Kidney (tissue), 14 donors: ENCODE data around the gene TTLL4. TPM values are rescaled to one million over a fixed set of nuclear protein-coding genes. Genes with fewer than 3 reads are reported as not detected.

Experiments used
- DNase-seq, 5 donors: peaks; one replicate each; pipeline ENCODE4 v3.0.0-alpha.2; 2013 to 2020
- FAIRE-seq: peaks from 2 replicates; lab custom pipeline; 2012; peaks lifted over from hg19 to GRCh38; lab: Jason Lieb, UNC
- H3K27ac ChIP-seq, 2 donors: one replicate each; pipeline ENCODE4 v1.7.0; 2013; ENCODE audit warnings: low read depth in 2 of 2, low read length in 2 of 2, inconsistent platforms in 1 of 2
- H3K27me3 ChIP-seq: one replicate; pipeline ENCODE4 v1.7.1; 2013; ENCODE audit warnings: low read length, inconsistent platforms; ENCODE audit not compliant: control insufficient read depth, insufficient read depth
- H3K36me3 ChIP-seq, 3 donors: one replicate each; pipeline versions ENCODE4 v1.7.0 to v1.7.1; 2013; ENCODE audit warnings: low read length in 3 of 3, control low read depth in 1 of 3, inconsistent platforms in 1 of 3; ENCODE audit not compliant: insufficient read depth in 3 of 3, control insufficient read depth in 2 of 3
- H3K4me1 ChIP-seq, 3 donors: one replicate each; pipeline versions ENCODE4 v1.7.0 to v1.7.1; 2013; ENCODE audit warnings: low read length in 3 of 3, inconsistent platforms in 1 of 3, low read depth in 1 of 3; ENCODE audit not compliant: control insufficient read depth in 2 of 3, insufficient read depth in 2 of 3
- H3K4me3 ChIP-seq, 3 donors: one replicate each; pipeline versions ENCODE4 v1.7.0 to v1.8.1; 2013; ENCODE audit warnings: low read length in 3 of 3, control low read depth in 1 of 3, inconsistent platforms in 1 of 3
- H3K9ac ChIP-seq, 3 donors: one replicate each; pipeline versions ENCODE4 v1.7.0 to v1.7.1; 2013; ENCODE audit warnings: low read length in 3 of 3, control low read depth in 1 of 3, inconsistent platforms in 1 of 3
- H3K9me3 ChIP-seq, 3 donors: one replicate each; pipeline versions ENCODE4 v1.7.0 to v1.7.1; 2013; ENCODE audit warnings: low read length in 3 of 3, control low read depth in 1 of 3, inconsistent platforms in 1 of 3; ENCODE audit not compliant: control insufficient read depth in 2 of 3, insufficient read depth in 1 of 3
- CTCF ChIP-seq: IDR thresholded peaks from 3 replicates; pipeline ENCODE4 v1.5.1; 2012; ENCODE audit warnings: mild to moderate bottlenecking, moderate library complexity, borderline replicate concordance; ENCODE audit not compliant: insufficient read depth; ENCODE audit errors: extremely low read depth
- intact Hi-C: fragments of 100-400 bp; cut with DNase I; formaldehyde crosslinking; loops from one replicate; pipeline ENCODE4 v1.11.1; 2022
- polyA plus RNA-seq: library from polyadenylated mRNA; stranded (reverse); fragments of 350-450 nt; fragmentation: Illumina TruSeq; extraction: RNeasy Lipid Tissue Mini Kit (QIAGEN cat#74804); gene quantifications from one replicate; pipeline ENCODE4 v1.2.3, GENCODE V29; 2014; ENCODE audit warnings: low read depth, low replicate concordance; ENCODE audit not compliant: insufficient read depth
- total RNA-seq: library from RNA; stranded (reverse); fragmentation: NEBNext Ultra II Directional; extraction: Animal tissue kit (Norgen Biotek cat#: 25700); gene quantifications from one replicate; pipeline ENCODE4 v1.2.1, GENCODE V29; 2021
- donor health status: control.
- donor health status: control.
- donor health status: control.
- donor health status: control.
- donor health status: control.
- donor health status: DM: yes; HTN: yes; CAD: no.
- donor health status: Normal renal cell carcinoma (clear cell type).

Gene TTLL4
- total and polyA plus RNA-seq, 2 donors from 2014 or later: 7.6 to 30.7 TPM

GRCh38 chr2:218703341-218703740 is 7.3 kb upstream of the TTLL4 start:
- H3K9me3 ChIP-seq: no peaks in the 10 kb centered on the region
- H3K27me3 ChIP-seq: no peaks in the 10 kb centered on the region
- H3K36me3 ChIP-seq: peaks cover 0 to 8% (median 6%) of the 10 kb centered on the region in 3 donors
- no peak for TF ChIP-seq CTCF
- H3K4me3 ChIP-seq: no peak overlapping the region
- intact Hi-C loops: no loop called here
- no peaks in the 10 kb centered on the region for H3K4me1 ChIP-seq
- no peak overlapping the region for H3K27ac ChIP-seq
- DNase-seq (no peak), FAIRE-seq (no peak)
- H3K9ac ChIP-seq: no peak overlapping the region

- no peaks in the 10 kb centered on the region for H3K9me3 ChIP-seq
- FAIRE-seq: no peak
- DNase-seq: no peak
- H3K27ac ChIP-seq: no peak overlapping the region
- H3K4me1 ChIP-seq: peaks cover 3 to 6% (median 6%) of the 10 kb centered on the region in 3 donors
- TF ChIP-seq CTCF: no peak
- no peaks in the 10 kb centered on the region for H3K27me3 ChIP-seq
- no peaks in the 10 kb centered on the region for H3K36me3 ChIP-seq
- no peak overlapping the region for H3K9ac ChIP-seq
- intact Hi-C loops: no loop called here
- H3K4me3 ChIP-seq: no peak overlapping the region
Measured at GRCh38 chr2:218708086-218708485, 2.5 kb upstream of the TTLL4 start.

GRCh38 chr2:218709908-218710307 is 727 bp upstream of the TTLL4 start:
- Histone ChIP-seq H3K9ac (no peak overlapping the region), H3K27ac (no peak overlapping the region), H3K36me3 (no peaks in the 10 kb centered on the region), H3K27me3 (no peaks in the 10 kb centered on the region), H3K4me1 (peaks cover 3 to 6% (median 6%) of the 10 kb centered on the region in 3 donors), H3K9me3 (no peaks in the 10 kb centered on the region), H3K4me3 (peak overlapping the region in 1 of 3 donors; percentile 72)
- DNase-seq (peak in 1 of 5 donors; percentile 64), FAIRE-seq (no peak)
- no peak for TF ChIP-seq CTCF
- intact Hi-C loops: no loop called here

- Histone ChIP-seq H3K27ac (no peak overlapping the region), H3K9me3 (no peaks in the 10 kb centered on the region), H3K9ac (no peak overlapping the region), H3K4me3 (peak overlapping the region; percentile 53 to 72 (median 56)), H3K4me1 (peaks cover 3 to 6% (median 6%) of the 10 kb centered on the region in 3 donors), H3K27me3 (no peaks in the 10 kb centered on the region), H3K36me3 (no peaks in the 10 kb centered on the region)
- intact Hi-C loops: no loop called here
- FAIRE-seq (no peak), DNase-seq (no peak)
- no peak for TF ChIP-seq CTCF
Measured at GRCh38 chr2:218710334-218710686, 325 bp upstream of the TTLL4 start.
